Endothelial cell of umbilical vein (primary cell): Measurements from ENCODE around the gene RAMP1. TPM values are rescaled to one million over a fixed set of nuclear protein-coding genes. Genes with fewer than 3 reads are reported as not detected.

ENCODE experiments used
- BruUV-seq: library from RNA; stranded (reverse); fragments of 400-500 nt; replicated peaks from 2 replicates; lab custom pipeline; 2021; lab: Mats Ljungman, UMichigan
- CTCF ChIA-PET: fragments of 300-600, 350-600 bp; sonication (Branson Sonifier 250); formaldehyde crosslinking; loops from one replicate; lab custom pipeline; 2021; ENCODE audit warnings: antibody characterized with exemption, inconsistent platforms; lab: Charles Lee
- POLR2A ChIA-PET: fragments of 300-600, 350-600 bp; sonication (Branson Sonifier 250); formaldehyde crosslinking; loops from one replicate; lab custom pipeline; 2021; ENCODE audit warnings: antibody characterized with exemption, inconsistent platforms; lab: Charles Lee
- DNase-seq: peaks from one replicate; pipeline ENCODE4 v3.0.0-alpha.2; 2011; ENCODE audit warnings: low read depth, low spot score
- FAIRE-seq: peaks from 2 replicates; lab custom pipeline; 2011; peaks lifted over from hg19 to GRCh38; lab: Jason Lieb, UNC
- H2AFZ ChIP-seq: 2 replicates; pipeline ENCODE4 v1.6.0; 2012; ENCODE audit warnings: low read depth, low read length, control low read depth, inconsistent platforms
- H3K27ac ChIP-seq: 2 replicates; pipeline ENCODE4 v1.5.1; 2011; ENCODE audit warnings: low read depth, mild to moderate bottlenecking, control low read depth, low read length, moderate library complexity; ENCODE audit not compliant: insufficient read depth
- H3K27me3 ChIP-seq, 2 experiments: 2 replicates each; pipeline versions ENCODE4 v1.6.0 to v1.6.1; 2011; ENCODE audit warnings: low read length in 2 of 2, mixed read lengths in 1 of 2; ENCODE audit not compliant: control insufficient read depth in 2 of 2, insufficient read depth in 2 of 2
- H3K36me3 ChIP-seq, 2 experiments: 2 replicates in 1 of 2; 3 replicates in 1 of 2; pipeline ENCODE4 v1.5.1; 2011; ENCODE audit warnings: low read length in 2 of 2, mild to moderate bottlenecking in 1 of 2, moderate library complexity in 1 of 2; ENCODE audit not compliant: control insufficient read depth in 2 of 2, insufficient read depth in 2 of 2; ENCODE audit errors: extremely low read depth in 1 of 2
- H3K4me1 ChIP-seq: 3 replicates; pipeline ENCODE4 v1.5.1; 2011; ENCODE audit warnings: mild to moderate bottlenecking, low read length; ENCODE audit not compliant: control insufficient read depth, insufficient read depth; ENCODE audit errors: extremely low read depth
- H3K4me2 ChIP-seq: 2 replicates; pipeline ENCODE4 v1.6.1; 2011; ENCODE audit warnings: low read length, control low read depth, mixed read lengths; ENCODE audit not compliant: insufficient read depth
- H3K4me3 ChIP-seq, 3 experiments: fragments of 200-600 bp in 1 of 3; sonication (generic), shearing (Covaris generic) in 1 of 3; replicated peaks in 1 of 3; 2 replicates each; pipeline ENCODE4 v1.5.1; 2011 to 2016; ENCODE audit warnings: control low read depth in 3 of 3, low read length in 3 of 3, mild to moderate bottlenecking in 2 of 3, inconsistent platforms in 1 of 3, low read depth in 1 of 3, moderate library complexity in 1 of 3; ENCODE audit not compliant: insufficient read depth in 1 of 3
- H3K79me2 ChIP-seq: 2 replicates; pipeline ENCODE4 v1.6.0; 2012; ENCODE audit warnings: low read length, inconsistent platforms; ENCODE audit not compliant: control insufficient read depth, insufficient read depth
- H3K9ac ChIP-seq: replicated peaks from 2 replicates; pipeline ENCODE3; 2011; ENCODE audit warnings: low read length, control low read depth; ENCODE audit not compliant: insufficient read depth; ENCODE audit errors: extremely low read depth
- H3K9me1 ChIP-seq: replicated peaks from 3 replicates; pipeline ENCODE4 v1.6.0; 2011; ENCODE audit warnings: mild to moderate bottlenecking, low read length; ENCODE audit not compliant: control insufficient read depth, insufficient read depth; ENCODE audit errors: extremely low read depth
- H3K9me3 ChIP-seq: replicated peaks from 2 replicates; pipeline ENCODE4 v1.5.1; 2012; ENCODE audit warnings: low read length, inconsistent platforms; ENCODE audit not compliant: control insufficient read depth, insufficient read depth
- H4K20me1 ChIP-seq: replicated peaks from 2 replicates; pipeline ENCODE3; 2011; ENCODE audit warnings: mild to moderate bottlenecking, low read length; ENCODE audit not compliant: control insufficient read depth, insufficient read depth; ENCODE audit errors: extremely low read depth
- EZH2 ChIP-seq: IDR thresholded peaks from 2 replicates; pipeline ENCODE4 v1.6.1; 2012; ENCODE audit warnings: borderline replicate concordance, low read depth, mild to moderate bottlenecking, moderate library complexity, low read length, inconsistent platforms; ENCODE audit not compliant: severe bottlenecking
- FOS ChIP-seq: IDR thresholded peaks from 2 replicates; pipeline ENCODE4 v1.6.1; 2011; ENCODE audit warnings: mild to moderate bottlenecking, low read length, moderate library complexity, borderline replicate concordance; ENCODE audit not compliant: insufficient read depth
- GATA2 ChIP-seq: IDR thresholded peaks from 2 replicates; pipeline ENCODE4 v1.7.0; 2011; ENCODE audit warnings: low read depth, mild to moderate bottlenecking, moderate library complexity, mixed read lengths, low read length; ENCODE audit not compliant: insufficient read length, insufficient read depth
- JUN ChIP-seq: IDR thresholded peaks from 2 replicates; pipeline ENCODE4 v1.6.1; 2011; ENCODE audit warnings: borderline replicate concordance, low read depth; ENCODE audit not compliant: insufficient read length, insufficient read depth
- MAX ChIP-seq: IDR thresholded peaks from 2 replicates; pipeline ENCODE4 v1.6.1; 2011; ENCODE audit not compliant: insufficient read depth, insufficient read length
- MYC ChIP-seq: IDR thresholded peaks from one replicate; pipeline ENCODE4 v1.6.1; 2011; ENCODE audit warnings: mild to moderate bottlenecking, low read depth, low read length
- POLR2A ChIP-seq: IDR thresholded peaks from 2 replicates; pipeline ENCODE4 v1.6.1; 2012; ENCODE audit warnings: low read depth, mild to moderate bottlenecking, control low read depth, low read length
- POLR2AphosphoS5 ChIP-seq: IDR thresholded peaks from 2 replicates; pipeline ENCODE4 v1.6.1; 2012; ENCODE audit warnings: low read depth, mild to moderate bottlenecking, control low read depth, low read length, moderate library complexity; ENCODE audit not compliant: insufficient read depth
- dilution Hi-C: fragments of 300-500 bp; cut with MboI; formaldehyde crosslinking; loops from one replicate; pipeline ENCODE4 v1.15.0; 2019; ENCODE audit warnings: low sequenced_read_pairs; ENCODE audit not compliant: extremely low pct_ligation_motif_present
- intact Hi-C: fragments of 100-400 bp; cut with micrococcal nuclease; formaldehyde crosslinking; loops from one replicate; pipeline ENCODE4 v1.10.0; 2022
- polyA plus RNA-seq, 4 experiments: library from polyadenylated mRNA; depleted of rRNA in 3 of 4; stranded (reverse) in 3 of 4; unstranded in 1 of 4; fragments of >200 nt; gene quantifications; 2 replicates each; pipeline versions ENCODE4 v1.2.1 to v1.2.3, GENCODE V29; 2011 to 2012; ENCODE audit warnings: missing spikeins in 1 of 4
- total RNA-seq: library from RNA; stranded (reverse); gene quantifications from 2 replicates; pipeline ENCODE4 v1.2.3, GENCODE V29; 2021
- TF ChIP-seq, protein P1 (sequence below), 2 donors: IDR thresholded peaks; 1 replicate in 1 of 2; 2 replicates in 1 of 2; pipeline ENCODE4 v1.5.1; 2011; ENCODE audit warnings: low read length in 2 of 2, mild to moderate bottlenecking in 2 of 2, moderate library complexity in 2 of 2, control low read depth in 1 of 2, inconsistent platforms in 1 of 2, low read depth in 1 of 2; ENCODE audit not compliant: insufficient read depth in 1 of 2; ENCODE audit errors: extremely low read depth in 1 of 2

The RAMP1 gene
- total and polyA plus RNA-seq, 2 donors (not counting 3 experiments of a cell fraction or from before 2014, with no cell fraction given) = 0.18 TPM; not detected in 1

DNA sequence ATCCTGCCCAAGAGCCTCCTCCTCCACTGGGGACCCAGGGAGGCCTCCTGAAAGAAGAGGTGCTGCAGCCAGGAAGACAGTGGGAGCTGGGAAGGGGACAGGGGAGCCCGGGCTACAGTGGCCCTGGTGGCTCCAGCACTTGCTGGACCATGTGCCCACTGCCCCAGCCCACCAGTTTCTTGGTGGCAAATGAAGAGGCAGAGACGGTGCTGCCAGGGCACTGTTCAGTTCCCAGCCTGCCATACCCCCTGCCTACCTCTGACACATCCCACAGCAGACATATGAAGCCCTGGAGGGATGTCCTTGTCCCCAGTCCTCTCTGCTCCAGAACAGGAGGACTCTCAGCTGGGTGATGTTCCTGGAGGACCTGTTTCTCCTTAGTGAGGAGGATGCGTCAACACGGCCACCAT lies 3.7 kb downstream of the RAMP1 start:
- peaks cover 5% of the 10 kb centered on the region for H3K4me1 ChIP-seq
- H3K9ac ChIP-seq = no peak overlapping the region
- CTCF ChIA-PET = no interaction called here
- no TSS peak for BruUV-seq
- no peak overlapping the region for H3K27ac ChIP-seq
- FAIRE-seq = no peak
- no peak overlapping the region for H3K4me2 ChIP-seq
- H2AFZ ChIP-seq = no peak overlapping the region
- no peaks in the 10 kb centered on the region for H3K79me2 ChIP-seq
- no peaks in the 10 kb centered on the region for H3K9me3 ChIP-seq
- H3K9me1 ChIP-seq = no peaks in the 10 kb centered on the region
- intact Hi-C loops = no loop called here
- dilution Hi-C loops = no loop called here
- POLR2A ChIA-PET = no interaction called here
- no peaks in the 10 kb centered on the region for H3K36me3 ChIP-seq
- H3K27me3 ChIP-seq = peaks cover 23 to 32% of the 10 kb centered on the region in 2 experiments
- no peak for DNase-seq
- TF ChIP-seq FOS (no peak), GATA2 (no peak), MAX (no peak), POLR2AphosphoS5 (no peak), MYC (no peak), EZH2 (no peak), POLR2A (no peak), JUN (no peak)
- TF ChIP-seq, protein P1, sequence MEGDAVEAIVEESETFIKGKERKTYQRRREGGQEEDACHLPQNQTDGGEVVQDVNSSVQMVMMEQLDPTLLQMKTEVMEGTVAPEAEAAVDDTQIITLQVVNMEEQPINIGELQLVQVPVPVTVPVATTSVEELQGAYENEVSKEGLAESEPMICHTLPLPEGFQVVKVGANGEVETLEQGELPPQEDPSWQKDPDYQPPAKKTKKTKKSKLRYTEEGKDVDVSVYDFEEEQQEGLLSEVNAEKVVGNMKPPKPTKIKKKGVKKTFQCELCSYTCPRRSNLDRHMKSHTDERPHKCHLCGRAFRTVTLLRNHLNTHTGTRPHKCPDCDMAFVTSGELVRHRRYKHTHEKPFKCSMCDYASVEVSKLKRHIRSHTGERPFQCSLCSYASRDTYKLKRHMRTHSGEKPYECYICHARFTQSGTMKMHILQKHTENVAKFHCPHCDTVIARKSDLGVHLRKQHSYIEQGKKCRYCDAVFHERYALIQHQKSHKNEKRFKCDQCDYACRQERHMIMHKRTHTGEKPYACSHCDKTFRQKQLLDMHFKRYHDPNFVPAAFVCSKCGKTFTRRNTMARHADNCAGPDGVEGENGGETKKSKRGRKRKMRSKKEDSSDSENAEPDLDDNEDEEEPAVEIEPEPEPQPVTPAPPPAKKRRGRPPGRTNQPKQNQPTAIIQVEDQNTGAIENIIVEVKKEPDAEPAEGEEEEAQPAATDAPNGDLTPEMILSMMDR (IDR thresholded peaks at IDR 0.05; ENCODE audit: extremely low read depth in 1 of 2, insufficient read depth in 1 of 2, low read depth in 1 of 2, low read length in 2 of 2) = no peak
- no peaks in the 10 kb centered on the region for H4K20me1 ChIP-seq
- no peak overlapping the region for H3K4me3 ChIP-seq
